AG10803 (cell line): Measurements from ENCODE around the gene STIMATE.

ENCODE experiments used
- DNase-seq: peaks from one replicate; pipeline ENCODE4 v3.0.0; 2010; ENCODE audit warnings: low read depth
- H3K4me3 ChIP-seq: 2 replicates; pipeline ENCODE4 v1.5.1; 2011; ENCODE audit warnings: mild to moderate bottlenecking, low read length, control low read depth
- TF ChIP-seq, protein P1 (sequence below): conservative IDR thresholded peaks from 2 replicates; pipeline ENCODE4 v1.5.1; 2011; ENCODE audit warnings: mild to moderate bottlenecking, low read length, control low read depth, inconsistent platforms

Gene STIMATE

GRCh38 chr3:52895418-52895817 lies 1.9 kb downstream of the STIMATE start:
- DNase-seq = no peak
- TF ChIP-seq, protein P1, sequence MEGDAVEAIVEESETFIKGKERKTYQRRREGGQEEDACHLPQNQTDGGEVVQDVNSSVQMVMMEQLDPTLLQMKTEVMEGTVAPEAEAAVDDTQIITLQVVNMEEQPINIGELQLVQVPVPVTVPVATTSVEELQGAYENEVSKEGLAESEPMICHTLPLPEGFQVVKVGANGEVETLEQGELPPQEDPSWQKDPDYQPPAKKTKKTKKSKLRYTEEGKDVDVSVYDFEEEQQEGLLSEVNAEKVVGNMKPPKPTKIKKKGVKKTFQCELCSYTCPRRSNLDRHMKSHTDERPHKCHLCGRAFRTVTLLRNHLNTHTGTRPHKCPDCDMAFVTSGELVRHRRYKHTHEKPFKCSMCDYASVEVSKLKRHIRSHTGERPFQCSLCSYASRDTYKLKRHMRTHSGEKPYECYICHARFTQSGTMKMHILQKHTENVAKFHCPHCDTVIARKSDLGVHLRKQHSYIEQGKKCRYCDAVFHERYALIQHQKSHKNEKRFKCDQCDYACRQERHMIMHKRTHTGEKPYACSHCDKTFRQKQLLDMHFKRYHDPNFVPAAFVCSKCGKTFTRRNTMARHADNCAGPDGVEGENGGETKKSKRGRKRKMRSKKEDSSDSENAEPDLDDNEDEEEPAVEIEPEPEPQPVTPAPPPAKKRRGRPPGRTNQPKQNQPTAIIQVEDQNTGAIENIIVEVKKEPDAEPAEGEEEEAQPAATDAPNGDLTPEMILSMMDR = no peak
- no peak overlapping the region; the same call in 1 of the 2 replicates for H3K4me3 ChIP-seq

- no peak for DNase-seq
- H3K4me3 ChIP-seq = no peak overlapping the region
- TF ChIP-seq, protein P1 = no peak
Measured at GRCh38 chr3:52894756-52895155, 2.6 kb downstream of the STIMATE start.

DNA sequence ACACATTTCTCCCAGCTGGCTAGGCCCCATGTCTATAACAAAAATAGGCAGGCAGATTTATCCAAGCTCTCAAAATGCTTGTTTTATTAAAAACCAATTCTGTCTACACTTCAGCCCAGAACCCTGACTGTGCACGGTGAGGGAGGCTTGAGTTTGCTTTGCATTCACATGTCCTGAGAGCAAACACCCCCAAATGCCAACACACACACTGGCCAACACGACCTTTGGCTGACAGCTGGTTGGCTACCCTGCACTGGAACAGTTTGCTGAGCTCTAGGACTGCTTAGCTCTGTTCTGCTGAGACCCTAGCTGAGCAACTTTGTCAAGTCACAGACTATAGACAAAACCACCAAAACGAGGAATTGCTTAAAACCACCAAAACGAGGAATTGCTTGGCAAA lies 3.6 kb downstream of the STIMATE start:
- DNase-seq = no peak
- TF ChIP-seq, protein P1 = no peak
- peak overlapping the region; percentile 49 for H3K4me3 ChIP-seq

DNA sequence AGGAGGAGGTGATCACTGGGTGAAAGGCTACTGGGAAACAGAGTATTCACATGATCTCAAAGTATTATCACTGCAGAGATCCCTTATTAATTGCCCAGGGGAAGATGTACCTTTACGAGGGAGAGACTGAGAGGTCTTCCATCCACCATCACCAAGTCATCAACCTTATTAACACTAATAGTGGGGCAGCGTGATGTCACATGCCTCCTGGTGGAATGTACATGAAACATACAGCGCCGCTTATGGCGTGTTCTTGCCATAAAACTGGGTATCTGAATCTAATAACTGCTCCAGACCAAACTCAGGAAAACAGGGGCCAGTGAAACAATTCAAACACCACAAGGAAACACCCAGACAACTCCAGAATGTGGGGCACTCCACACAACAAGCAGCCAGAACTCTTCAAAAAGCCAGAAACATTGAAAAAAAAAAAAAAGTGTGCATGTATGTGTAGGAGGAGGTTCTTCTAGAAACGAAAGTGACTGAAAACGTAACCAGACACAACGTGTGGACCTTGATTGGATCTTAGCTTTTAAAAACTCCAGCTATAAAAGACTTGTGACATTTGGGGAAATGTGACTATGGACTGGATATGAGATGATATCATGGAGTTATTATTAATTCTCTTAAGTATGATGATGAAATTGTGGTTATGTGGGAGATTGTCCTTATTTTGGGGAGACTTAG lies 4.6 kb downstream of the STIMATE start:
- peak overlapping the region; percentile 49 for H3K4me3 ChIP-seq
- TF ChIP-seq, protein P1 = peak; percentile 41
- peak; percentile 69 for DNase-seq

DNA sequence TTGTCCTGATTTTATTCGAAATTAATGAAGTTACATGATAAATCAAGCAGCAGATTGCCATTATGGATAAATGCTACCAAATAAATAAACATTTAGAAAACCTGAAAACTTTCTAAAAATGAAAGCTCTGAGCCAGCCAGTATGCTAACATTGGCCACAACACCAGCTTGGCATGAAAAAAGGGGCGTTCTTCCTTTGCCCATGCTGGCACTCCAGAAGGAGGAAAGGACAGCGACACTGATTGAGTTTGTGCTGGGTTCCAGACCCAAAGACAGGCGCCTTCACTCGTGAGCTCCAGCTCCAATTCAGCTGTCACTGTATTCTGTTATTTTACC lies 5.1 kb downstream of the STIMATE start:
- H3K4me3 ChIP-seq = peak overlapping the region; percentile 28
- TF ChIP-seq, protein P1 = no peak
- no peak for DNase-seq

- TF ChIP-seq, protein P1 = no peak
- DNase-seq = peak; percentile 91
- no peak overlapping the region for H3K4me3 ChIP-seq
Measured at GRCh38 chr3:52891615-52892081, 5.7 kb downstream of the STIMATE start.

GRCh38 chr3:52891164-52891563 lies 6.2 kb downstream of the STIMATE start:
- no peak for DNase-seq
- no peak overlapping the region for H3K4me3 ChIP-seq
- TF ChIP-seq, protein P1 = no peak
